Dedifferentiated amniotic fluid mesenchymal stem cell (primary cell): ENCODE measurements around the gene TXK.

Experiments used
- DNase-seq: peaks from one replicate; pipeline ENCODE4 v3.0.0-alpha.2; 2016; ENCODE audit errors: extremely low spot score

TXK gene

DNA sequence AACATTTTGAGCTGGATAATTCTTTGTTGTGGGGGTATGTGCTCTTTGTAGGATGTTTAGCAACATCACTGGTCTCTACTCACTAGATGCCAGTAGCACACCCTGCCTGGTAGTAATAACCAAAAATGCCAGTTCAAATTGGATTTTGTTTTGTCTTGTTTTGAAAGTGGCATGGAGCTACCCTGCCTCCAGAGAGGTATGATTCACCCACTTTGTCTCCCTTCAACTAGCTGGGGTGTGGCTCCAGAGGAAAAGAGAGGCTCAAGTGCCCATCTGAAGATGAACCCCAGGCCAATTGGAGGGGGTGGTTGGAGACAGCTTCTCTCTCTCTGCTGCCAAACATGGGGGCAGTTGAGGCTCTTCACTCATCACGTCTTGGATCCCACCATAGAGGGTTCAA, 83.0 kb downstream of the TXK start:
- no peak for DNase-seq

DNA sequence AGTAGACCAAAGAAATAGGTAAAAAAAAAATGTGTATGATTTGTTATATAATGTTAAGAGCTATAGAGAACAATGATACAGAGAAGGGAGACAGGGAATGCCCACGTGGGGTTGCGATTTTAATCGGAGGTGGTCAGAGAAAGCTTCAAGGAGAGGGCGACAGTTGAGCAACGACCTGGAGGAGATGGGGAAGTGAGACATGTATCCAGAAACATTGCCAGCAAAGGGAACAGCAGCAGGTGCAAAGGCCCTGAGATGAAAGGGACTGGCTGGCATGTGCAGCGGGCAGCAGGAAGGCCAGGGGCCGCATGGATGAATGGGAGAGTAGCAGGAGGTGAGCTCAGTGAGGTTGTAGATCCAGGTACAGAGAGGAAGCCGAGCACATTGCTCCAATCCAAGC, 84.6 kb downstream of the TXK start:
- DNase-seq: no peak

DNA sequence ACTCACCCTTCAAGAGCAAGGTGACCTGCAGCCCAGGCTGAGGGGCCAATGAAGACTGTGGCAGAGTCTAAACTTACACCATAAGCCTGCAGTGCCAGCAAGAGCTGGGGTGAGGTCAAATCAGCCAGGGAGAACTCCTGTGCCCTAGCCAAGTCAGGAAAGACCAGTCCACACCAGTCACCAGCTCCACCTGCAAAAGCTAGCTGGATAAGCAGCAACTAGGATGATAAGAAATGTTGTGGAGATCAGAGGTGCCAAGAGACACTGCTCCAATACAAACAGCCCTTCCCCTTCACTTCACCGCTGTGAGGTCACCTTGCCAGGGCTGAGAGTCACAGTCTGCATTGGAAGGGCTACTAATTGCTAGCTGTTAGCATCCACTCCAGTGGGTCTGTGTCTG, 86.2 kb downstream of the TXK start:
- DNase-seq: no peak

DNA sequence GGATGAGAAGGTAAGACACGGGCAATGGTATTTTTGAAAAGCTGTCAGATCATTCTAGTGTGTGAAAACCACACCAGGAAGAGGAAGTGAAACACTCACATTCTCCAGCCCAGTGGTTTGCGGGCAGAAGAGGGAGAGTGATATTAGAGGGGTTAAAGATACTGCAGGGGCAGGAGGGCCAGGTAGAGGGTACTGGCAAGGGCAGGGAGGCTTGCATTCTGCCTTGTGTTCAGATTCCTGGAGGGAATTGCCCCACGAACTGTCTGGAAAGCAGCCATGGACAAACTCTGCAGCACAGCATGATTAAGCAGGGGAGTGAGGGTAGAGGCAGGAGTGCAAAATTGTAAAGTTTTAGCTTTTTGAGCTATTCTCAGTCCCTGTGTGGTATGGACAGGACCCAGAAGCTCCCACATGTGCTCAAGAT, 86.6 kb downstream of the TXK start:
- no peak for DNase-seq

DNA sequence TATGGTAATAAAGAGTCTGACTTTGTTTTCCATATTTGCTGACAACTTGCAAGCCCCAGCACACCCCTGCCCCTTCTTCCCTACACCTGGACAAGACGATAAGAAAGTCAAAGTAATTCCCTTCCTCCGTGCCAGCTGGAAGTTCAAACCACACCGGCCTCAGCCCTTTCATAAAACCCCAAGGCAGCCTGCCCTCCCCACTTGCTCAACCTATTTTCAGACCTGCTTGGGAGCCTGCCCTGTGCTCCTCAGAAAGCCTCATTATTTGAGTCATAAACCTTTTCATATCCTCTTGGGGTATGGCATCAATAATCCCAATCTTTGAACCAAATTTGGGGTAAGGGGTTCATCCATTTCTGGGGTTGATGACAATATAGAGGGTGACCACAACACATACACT, 88.0 kb downstream of the TXK start:
- DNase-seq: no peak

DNA sequence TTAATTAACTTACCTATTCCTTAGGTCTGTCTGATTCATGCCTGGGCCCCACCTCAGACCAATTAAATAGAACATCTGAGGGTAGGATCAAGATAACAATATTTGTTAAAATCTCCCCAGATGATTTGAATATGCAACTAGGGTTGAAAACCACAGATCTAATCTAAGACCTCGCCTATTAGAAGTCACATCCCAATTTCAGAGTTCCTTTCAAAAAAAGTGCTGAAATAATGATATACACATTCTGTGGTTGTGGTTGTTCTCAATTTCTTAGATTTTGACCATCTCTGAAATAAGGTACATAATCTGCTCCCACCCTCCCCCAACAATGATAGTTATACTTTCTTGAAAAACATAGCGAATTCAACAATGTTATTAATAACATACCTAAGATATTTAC, 89.8 kb downstream of the TXK start:
- no peak for DNase-seq

DNA sequence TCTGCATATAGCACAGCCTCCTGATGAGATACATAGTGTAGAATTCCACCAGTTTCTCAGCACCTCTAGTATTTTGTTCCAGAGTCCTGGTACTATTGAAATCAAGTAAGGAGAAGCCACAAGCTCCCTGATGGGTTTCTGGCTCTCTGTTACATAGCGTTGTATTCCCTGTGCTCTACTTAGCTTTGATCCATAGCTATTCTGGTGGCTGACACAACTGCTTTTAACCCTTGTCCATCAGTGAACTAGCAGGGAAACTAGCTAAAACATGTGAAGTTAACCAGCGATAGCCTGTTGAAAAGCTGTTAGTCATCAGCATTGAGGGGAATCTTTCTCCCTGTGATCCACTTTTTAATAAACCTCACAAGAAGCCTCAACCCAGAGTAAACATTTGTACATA, 90.5 kb downstream of the TXK start:
- no peak for DNase-seq

DNA sequence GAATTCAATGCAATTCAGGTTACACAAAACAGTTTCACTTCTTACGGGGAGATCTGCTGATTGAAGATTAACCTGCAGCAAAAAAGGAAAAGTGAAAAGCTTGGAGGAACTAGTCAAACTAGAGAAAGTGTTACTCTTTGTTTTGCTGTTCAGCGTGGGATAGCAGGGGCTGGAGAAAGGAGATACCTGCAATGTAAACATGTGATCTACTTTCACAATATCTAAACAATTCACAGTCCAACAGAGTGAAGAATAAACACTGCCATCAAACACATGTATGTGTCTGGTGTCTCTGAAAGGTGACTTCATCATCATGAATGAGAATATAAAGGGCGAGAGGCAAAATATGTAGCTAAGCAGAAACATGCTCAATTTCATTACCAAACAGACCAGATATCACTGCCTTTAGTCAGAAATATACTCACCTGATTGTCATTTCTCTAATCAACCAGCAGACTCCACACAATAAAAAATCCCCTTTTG, 91.0 kb downstream of the TXK start:
- DNase-seq: no peak

DNA sequence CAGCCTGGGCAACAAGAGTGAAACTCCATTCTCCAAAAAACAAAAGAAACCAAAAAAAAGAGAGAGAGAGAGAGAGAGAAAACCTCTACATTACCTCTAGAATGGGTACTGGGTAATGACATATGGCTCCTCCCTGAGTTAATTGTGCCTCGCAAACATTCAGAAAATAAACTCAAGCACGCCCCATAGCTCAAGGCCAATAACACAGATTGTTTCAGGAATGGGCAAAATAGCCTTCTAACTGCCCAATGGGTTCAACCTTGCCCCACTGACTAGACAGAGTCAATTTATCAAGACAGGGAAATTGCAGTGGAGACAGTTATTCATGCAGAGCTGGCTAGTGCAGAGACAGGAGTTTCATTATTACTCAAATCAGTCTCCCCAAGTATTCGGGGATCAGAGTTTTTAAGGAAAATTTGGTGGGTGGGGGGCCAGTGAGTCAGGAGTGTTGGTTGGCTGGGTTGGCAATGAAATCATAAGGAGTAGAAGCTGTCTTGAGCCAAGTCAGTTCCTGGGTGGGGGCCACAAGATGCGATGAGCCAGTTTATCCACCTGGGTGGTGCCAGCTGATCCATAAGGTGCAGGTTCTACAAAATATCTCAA, 92.4 kb downstream of the TXK start:
- no peak for DNase-seq

DNA sequence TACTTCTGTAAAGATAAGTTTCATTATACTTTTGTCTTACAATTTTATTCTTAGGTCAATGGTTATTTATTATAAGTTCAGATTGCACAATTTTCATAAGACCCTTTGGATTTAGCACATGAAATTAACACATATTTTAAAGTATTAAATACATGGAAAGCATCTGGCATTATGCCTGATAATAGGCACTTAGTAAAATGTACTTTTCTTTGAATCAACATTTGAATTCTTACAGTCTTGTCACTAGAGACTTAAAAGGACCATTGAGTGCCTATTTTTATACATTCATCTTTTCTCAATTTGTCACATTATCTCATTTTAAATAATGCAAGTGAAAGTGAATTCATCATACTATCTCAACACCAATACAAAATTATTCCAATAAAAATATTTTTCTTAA, 94.5 kb downstream of the TXK start:
- no peak for DNase-seq

DNA sequence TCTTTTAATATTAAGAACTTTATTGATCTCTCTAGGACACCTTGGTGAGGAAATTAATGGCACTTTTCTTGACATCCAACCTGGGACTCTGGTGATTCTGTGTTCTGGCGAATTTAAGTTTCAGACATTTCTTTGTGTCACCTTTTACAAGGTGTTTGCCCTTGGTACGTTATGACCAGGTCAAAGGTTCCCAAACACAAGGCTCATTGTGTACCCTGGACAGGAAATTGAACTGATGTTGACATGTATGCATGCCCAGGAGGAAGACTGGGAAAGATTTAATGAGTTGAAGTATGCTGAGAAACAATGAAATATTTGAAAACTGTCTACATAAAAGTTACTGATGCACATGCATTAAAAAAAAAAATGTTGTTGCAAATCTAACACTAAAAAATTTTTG, 95.4 kb downstream of the TXK start:
- DNase-seq: no peak

DNA sequence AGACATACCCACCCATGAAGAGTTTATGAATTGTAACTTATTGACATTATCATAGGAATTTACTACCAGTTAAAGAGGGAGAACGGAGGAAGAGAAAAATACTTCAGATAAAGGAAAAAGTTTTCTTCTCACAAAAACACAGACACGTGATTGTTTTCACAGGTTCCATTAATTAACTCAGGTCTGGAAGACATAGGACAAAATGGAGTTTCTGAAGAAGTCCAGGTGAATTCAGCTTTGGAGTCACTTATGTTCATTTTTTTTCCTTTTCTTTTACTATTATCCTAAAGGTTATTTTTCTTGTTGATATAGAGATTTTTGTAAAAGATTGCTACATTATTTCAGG, 97.0 kb downstream of the TXK start:
- DNase-seq: no peak

DNA sequence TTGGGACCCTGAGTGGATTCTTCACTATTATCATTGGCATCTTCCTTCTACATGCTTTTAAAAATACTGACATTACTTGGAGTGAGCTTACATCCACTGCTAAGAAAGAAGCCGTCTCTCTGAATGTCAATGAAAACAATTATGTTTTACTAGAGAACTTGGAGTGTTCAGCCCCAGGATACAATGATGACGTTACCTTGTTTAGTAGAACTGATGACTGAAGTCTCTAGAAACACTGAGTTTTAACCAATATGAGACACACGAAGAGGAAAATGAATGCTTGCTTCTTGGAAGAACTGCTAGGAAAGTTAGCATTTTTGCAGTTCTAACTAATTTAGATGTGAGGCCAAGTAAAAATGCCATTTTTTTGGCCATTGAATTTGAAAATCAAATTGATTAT, 98.1 kb downstream of the TXK start:
- DNase-seq: no peak

DNA sequence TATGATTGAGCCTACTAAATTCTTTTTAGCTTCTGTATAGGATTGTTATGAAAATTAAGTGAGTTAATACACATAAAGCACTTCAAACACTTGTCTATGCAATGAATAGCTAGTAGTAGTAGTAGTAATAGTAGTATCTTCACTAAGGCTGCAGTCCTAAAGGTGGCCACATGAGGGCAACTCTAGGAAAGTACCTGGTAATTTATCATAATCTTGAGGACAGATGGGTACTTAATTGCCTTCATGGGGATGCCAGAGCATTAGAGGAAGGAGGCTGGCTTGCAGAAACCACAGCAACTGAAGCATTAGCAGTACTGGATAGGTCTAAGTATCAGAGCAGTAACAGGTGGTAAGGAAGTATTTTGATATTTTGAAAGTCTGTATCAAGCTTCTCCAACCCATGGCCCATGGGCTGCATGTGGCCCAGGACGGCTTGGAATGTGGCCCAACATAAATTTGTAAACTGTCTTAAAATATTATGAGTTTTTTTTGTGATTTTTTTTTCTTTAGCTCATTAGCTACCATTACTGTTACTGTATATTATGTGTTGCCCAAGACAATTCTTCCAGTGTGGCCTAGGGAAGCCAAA, 100.1 kb downstream of the TXK start:
- DNase-seq: no peak

DNA sequence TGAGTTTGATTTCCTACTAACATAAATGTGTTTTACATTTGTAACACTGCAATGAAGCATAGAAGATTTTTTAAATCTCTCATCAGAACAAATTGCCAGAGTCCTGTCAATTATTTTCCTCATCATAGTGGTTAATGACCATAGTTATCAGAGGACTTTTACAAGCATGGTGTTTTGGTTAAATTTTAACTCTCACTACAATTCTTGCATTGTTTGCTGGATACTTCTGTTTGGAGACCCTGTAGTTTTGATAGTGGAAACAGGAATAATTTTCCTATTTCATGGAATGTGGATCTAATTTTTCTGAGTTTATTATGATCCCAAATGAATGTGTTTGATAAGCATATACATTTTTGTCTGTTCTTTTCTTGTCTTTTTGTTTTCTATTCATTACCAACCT, 100.6 kb downstream of the TXK start:
- DNase-seq: no peak

DNA sequence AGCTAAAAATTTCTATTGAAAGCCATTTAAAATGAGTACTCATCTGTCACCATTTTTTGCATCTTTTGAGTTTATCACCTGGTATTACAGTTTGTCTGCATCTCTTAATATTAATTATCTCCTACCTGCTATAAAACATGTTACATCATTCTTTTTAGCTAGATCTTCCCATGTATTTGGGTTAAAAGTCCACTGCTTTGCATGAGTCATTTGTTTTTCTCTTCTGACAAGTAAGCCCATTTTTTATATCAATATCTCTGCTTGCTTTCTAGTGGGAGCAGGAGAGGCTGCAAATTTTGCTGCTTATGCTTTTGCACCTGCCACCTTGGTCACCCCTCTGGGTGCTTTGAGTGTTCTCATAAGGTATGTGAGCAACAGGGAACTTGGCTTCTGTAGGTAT, 101.3 kb downstream of the TXK start:
- DNase-seq: no peak

DNA sequence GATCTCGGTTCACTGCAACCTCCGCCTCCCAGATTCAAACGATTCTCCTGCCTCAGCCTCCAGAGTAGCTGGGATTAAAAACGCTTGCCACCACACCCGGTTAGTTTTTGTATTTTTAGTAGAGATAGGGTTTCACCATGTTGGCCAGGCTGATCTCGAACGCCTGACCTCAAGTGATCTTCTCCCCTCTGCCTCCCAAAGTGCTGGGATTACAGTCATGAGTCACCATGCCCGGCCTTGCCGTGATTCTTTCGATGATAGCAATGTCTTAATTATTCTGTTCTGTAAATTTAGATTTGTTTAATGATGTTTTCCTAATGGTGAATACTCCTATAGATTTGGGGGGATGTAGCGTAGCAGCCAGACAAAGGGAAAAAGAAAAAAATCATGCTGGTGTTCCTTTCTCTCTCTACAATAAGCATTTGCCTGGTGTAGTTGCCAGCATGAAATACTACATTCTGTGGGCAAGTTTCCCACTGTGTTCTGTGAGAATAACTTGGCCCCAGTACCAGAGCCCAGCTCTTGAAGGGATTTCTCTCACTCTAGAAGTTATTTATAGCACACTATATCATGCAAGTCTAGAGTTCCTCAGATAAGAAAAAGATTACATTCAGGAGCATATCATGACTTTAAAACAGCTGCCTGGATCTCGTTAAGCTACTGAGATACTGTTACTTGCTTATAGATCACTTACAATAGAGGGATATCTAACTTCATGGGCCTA, 102.1 kb downstream of the TXK start:
- DNase-seq: peak; percentile 55

DNA sequence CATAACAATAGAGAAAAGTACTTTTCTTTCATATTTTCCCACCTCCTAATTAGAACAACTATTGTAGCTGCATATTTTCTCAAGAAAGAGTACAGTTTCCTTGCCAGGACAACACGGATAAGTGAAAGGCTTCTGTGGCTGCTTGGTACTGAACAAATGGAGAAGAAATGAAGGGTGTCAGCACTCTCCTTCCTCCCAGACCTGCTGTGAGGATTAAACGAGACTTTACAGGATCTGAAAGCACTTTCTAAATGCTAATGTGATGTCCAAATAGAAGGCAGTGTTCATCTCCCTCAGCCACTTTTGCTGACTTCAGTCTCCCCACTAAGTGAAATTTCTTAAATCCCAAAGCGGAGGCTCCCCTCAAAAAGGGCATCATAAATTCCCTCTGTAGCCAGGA, 103.6 kb downstream of the TXK start:
- no peak for DNase-seq

DNA sequence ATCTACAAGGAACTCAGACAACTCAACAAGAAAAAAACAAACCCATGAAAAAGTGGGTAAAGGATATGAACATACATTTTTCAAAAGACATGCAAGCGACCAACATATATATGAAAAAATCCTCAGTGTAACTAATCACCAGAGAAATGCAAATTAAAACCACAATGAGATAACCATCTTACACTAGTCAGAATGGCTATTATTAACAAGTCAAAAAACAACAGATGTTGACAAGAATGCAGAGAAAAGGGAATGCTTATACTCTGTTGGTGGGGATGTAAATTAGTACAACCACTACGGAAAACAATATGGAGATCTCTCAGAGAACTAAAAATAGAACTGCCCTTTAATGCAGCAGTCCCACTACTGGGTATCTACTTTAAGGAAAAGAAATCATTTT, 105.4 kb downstream of the TXK start:
- no peak for DNase-seq

DNA sequence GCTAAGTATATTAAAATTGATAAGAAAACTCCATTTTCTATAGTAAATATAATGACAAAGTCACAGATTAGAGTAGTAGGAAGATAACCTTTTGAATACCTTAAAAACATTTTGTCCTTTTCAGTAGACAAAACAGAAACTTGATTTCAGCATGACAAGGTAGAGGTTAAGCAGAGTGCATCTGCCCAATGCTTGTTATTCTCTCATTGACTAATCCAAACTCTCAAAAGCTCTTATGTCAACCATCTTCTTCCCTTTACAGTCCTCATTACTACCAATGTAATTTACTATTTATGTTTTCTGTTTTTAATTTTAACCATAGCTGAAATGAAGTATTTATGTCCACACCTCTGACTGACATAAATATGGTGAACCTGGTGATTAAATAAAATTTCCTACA, 106.4 kb downstream of the TXK start:
- no peak for DNase-seq

DNA sequence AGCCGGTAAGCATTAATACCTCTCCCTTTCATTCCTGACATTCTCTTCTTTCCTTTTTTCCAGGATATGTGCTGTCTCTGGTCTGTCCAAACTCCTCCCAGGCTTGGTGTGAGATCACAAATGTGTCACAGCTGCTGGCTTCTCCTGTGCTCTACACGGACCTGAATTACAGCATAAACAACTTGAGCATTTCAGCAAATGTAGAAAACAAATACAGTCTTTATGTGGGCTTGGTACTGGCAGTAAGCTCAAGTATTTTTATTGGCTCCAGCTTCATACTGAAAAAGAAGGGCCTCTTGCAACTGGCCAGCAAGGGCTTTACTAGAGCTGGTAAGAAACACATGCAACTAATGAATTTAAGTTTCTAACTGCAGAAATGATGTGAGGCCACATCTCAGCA, 109.0 kb downstream of the TXK start:
- DNase-seq: peak; percentile 55

DNA sequence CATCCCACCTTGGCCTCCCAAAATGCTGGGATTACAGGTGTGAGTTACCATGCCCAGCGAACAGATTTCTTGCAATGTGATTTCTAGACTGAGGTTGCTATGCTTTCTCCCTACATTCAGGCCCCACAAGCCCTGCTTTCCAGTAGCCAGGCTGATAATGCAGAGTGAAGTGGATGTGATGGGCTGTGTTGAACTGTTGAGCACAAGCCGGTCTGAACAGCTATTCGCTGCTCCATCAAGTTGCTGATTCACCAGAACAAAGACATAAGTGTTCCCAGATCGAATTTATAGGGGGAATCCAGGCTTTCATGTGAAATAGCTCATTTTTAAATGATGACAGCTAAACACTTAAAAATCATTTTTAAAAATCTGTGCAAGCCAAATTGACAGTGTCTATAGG, 109.5 kb downstream of the TXK start:
- DNase-seq: no peak

DNA sequence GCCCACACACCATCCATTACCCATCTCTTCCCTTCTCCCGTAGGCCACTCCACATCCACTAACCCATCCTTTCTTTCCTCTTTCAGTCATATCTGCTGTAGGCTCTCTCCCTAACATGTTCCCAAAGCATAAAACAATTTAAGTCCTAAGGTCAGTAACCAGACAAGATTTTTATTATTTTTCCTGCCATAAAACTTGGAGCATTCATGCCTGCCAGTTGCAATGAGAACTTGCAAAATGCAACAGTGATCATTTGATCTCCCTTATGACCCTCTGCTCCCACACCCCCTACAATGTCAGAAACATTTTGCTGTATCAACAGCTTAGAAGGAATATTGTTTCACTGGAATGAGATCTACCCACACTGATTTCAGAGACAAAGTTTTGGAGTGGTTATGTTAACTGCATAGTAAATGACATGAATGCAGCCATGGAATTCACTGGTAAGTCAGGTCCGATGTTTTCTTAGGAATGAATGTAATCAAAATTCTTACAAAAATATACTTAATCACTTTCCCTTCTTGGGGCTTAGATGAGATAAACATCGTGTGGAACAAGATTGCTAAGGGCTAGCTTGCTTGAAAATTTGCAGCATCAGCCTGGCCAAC, 111.8 kb downstream of the TXK start:
- peak; percentile 58 for DNase-seq
